HG03520 (cell line): ENCODE data around the gene SULT2B1.

Experiments used
- ATAC-seq: cut with Tn5 transposase; IDR thresholded peaks from one replicate; pipeline ENCODE4 v1.9.1; 2021; ENCODE audit warnings: mild to moderate bottlenecking, moderate library complexity; ENCODE audit not compliant: unreplicated experiment

SULT2B1 gene

GRCh38 chr19:48633148-48634035, 81.4 kb downstream of the SULT2B1 start:
- ATAC-seq = no peak

GRCh38 chr19:48634036-48634342, 82.0 kb downstream of the SULT2B1 start:
- no peak for ATAC-seq

GRCh38 chr19:48634424-48635262, 82.7 kb downstream of the SULT2B1 start:
- ATAC-seq = no peak

GRCh38 chr19:48635263-48635965, 83.4 kb downstream of the SULT2B1 start:
- ATAC-seq = no peak

- no peak for ATAC-seq
Observed at GRCh38 chr19:48635966-48636858, 84.2 kb downstream of the SULT2B1 start.

- no peak for ATAC-seq
Observed at GRCh38 chr19:48636859-48637448, 85.0 kb downstream of the SULT2B1 start, which contains the start of gene DBP. TSS of gene DBP (minus strand) at chr19:48637379. CDS start at chr19:48636994, 385 bp downstream.

GRCh38 chr19:48637449-48637947, 85.5 kb downstream of the SULT2B1 start:
- peak; percentile 62 for ATAC-seq

GRCh38 chr19:48637948-48638830, 86.2 kb downstream of the SULT2B1 start:
- peak; percentile 10 for ATAC-seq

- ATAC-seq = no peak
Observed at GRCh38 chr19:48638831-48639381, 86.9 kb downstream of the SULT2B1 start.

GRCh38 chr19:48639483-48640375, 87.8 kb downstream of the SULT2B1 start:
- ATAC-seq = no peak

GRCh38 chr19:48641850-48642249, 89.9 kb downstream of the SULT2B1 start:
- no peak for ATAC-seq

GRCh38 chr19:48642862-48643261, 90.9 kb downstream of the SULT2B1 start:
- ATAC-seq = no peak

- ATAC-seq = no peak
Observed at GRCh38 chr19:48644355-48644754, 92.4 kb downstream of the SULT2B1 start.

GRCh38 chr19:48644839-48645619, 93.1 kb downstream of the SULT2B1 start:
- no peak for ATAC-seq

- no peak for ATAC-seq
Observed at GRCh38 chr19:48645620-48646000, 93.6 kb downstream of the SULT2B1 start.

GRCh38 chr19:48646001-48646721, 94.2 kb downstream of the SULT2B1 start, which contains the start of gene CA11:
TSS of gene CA11 (minus strand) at chr19:48646187. CDS start at chr19:48645632, 555 bp downstream.
- ATAC-seq = peak; percentile 59
